Measurements from ENCODE around the gene PTH. TPM values are rescaled to one million over a fixed set of nuclear protein-coding genes. Genes with fewer than 3 reads are reported as not detected.

PTH gene
- total RNA-seq, 1 experiment from 2014 or later, result not detected

- no peak for DNase-seq (ENCODE audit: low read depth)
These were observed 46.3 kb downstream of the PTH start for GRCh38 chr11:13449522-13449921.

- no peak for DNase-seq (ENCODE audit: low read depth)
These were observed 46.9 kb downstream of the PTH start for GRCh38 chr11:13448876-13449275.

DNA sequence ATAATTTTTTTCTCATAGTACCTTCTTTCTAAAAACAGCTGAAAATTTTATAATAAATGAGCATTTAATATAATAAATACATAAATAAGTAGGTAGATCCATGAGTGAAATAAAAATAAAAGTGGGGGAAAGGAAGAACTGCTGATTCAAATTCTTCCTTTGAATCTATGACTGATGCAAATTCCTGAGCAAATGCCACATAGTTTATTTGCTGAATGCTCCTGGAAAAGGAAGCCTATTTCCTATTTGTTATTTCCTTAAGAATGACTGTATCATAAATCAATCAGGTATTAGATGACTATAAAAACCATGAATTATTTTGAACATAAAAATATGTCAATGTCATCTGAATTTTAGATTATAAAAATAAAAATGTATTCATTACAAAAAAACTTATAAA lies 49.4 kb downstream of the PTH start:
- peak; percentile 11 for DNase-seq (ENCODE audit: low read depth)

- DNase-seq (ENCODE audit: low read depth), result no peak
These were observed 50.2 kb downstream of the PTH start for GRCh38 chr11:13445588-13445987.

Other genes with a start within 250 kb of the PTH start
- 12.2 and 17.5 TPM in 2 replicates for gene BMAL1, start 218.2 kb downstream of the PTH start, total RNA-seq (2014; rRNA removed)
- 42.2 and 42.6 TPM in 2 replicates for gene BTBD10, start 32.8 kb downstream of the PTH start, total RNA-seq (2014; rRNA removed)
- 40.1 and 40.3 TPM in 2 replicates for gene FAR1, start 172.7 kb upstream of the PTH start, total RNA-seq (2014; rRNA removed)

Data from LHCN-M2 (cell line).